H1 (cell line): Measurements from ENCODE around the gene RGL3. TPM values are rescaled to one million over a fixed set of nuclear protein-coding genes. Genes with fewer than 3 reads are reported as not detected.
A peak's percentile ranks its signal among the peaks of the same experiment; 100 is the strongest.

Experiments used
- CTCF ChIP-seq, 3 experiments: IDR thresholded peaks; 1 replicate in 2 of 3; 2 replicates in 1 of 3; pipeline versions ENCODE4 v1.5.1 to v1.6.1; 2011; ENCODE audit warnings: low read length in 3 of 3, mild to moderate bottlenecking in 3 of 3, inconsistent platforms in 2 of 3, low read depth in 1 of 3, moderate library complexity in 1 of 3; ENCODE audit not compliant: insufficient read depth in 1 of 3; ENCODE audit errors: control extremely low read depth in 1 of 3
- FOSL1 ChIP-seq: IDR thresholded peaks from 2 replicates; pipeline ENCODE4 v1.6.1; 2011; ENCODE audit warnings: mild to moderate bottlenecking, low read depth, low read length, moderate library complexity; ENCODE audit not compliant: insufficient read depth
- SP2 ChIP-seq: IDR thresholded peaks from 2 replicates; pipeline ENCODE4 v1.6.1; 2012; ENCODE audit warnings: mild to moderate bottlenecking, low read length, inconsistent platforms
- TEAD4 ChIP-seq: IDR thresholded peaks from 2 replicates; pipeline ENCODE4 v1.6.1; 2012; ENCODE audit warnings: low read depth, low read length, inconsistent platforms, mixed read lengths
- polyA plus RNA-seq, 7 experiments: library from polyadenylated mRNA; depleted of rRNA in 3 of 7; stranded (reverse) in 5 of 7; unstranded in 2 of 7; fragments of >200 nt in 5 of 7; fragments of 200-250 nt in 2 of 7; gene quantifications; 1 replicate in 5 of 7; 2 replicates in 1 of 7; 4 replicates in 1 of 7; pipeline versions ENCODE4 v1.2.1 to v1.2.3, GENCODE V29; 2011 to 2013; ENCODE audit warnings: missing spikeins in 2 of 7, mixed read lengths in 2 of 7
- total RNA-seq: library from RNA; stranded (reverse); fragmentation: NEBNext Ultra II Directional; extraction: Animal tissue kit (Norgen Biotek cat#: 25700); gene quantifications from 2 replicates; pipeline ENCODE4 v1.2.1, GENCODE V29; 2021

RGL3 gene
- total and polyA plus RNA-seq, 2 of the 8 experiments (the other 6 are each of a cell fraction or from before 2014, with no cell fraction given): 36.9 to 40.9 TPM

DNA sequence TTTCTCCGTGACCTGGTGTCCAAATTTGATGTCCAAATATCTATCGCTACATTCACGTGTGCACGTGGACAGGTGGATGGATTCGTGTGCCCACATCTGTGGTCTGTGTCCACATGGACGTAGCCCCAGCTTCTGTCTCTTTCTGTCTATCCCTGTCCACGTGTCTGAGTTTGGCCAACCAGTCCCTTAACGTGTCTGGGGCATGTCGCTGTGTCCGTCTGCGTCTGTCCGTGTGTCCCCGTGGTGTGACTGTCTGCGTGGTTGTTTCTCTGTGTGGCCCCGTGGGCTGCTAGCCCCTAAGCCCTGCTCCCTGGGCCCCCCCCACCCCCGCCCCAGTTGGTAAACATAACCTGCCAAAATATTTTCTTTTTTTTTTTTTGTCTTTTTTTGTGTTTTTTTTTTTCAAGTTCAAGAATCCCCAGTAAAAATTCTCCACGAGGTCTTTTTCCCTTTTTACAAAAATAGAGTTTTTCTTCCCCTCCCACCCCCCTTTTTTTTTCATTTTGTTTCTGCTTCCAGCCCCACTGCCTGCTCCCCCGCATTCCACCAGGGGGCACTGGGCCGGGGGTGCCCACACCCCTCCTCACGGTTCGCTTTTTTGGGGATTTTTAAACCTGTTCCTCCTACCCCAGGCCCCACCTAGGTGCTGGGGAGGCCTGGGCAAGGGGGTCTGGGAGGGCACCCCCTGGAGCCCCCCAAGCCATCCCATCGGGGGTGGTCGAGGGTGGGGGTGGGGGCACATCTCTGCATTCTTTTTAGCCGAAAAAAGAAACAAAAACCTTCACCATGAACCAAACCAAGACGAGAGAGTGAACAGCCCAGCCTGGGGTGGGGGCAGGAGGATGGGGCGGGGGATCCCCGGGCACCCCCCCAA lies 34.6 kb upstream of the RGL3 start (continued):
- no peak for TF ChIP-seq SP2
- peak; percentile 74; the same call in 1 of the 2 replicates for TF ChIP-seq TEAD4
- peak; percentile 66 to 81 (median 69) for TF ChIP-seq CTCF (IDR thresholded peaks at IDR 0.05; ENCODE audit: control extremely low read depth in 1 of 3, insufficient read depth in 1 of 3, low read depth in 1 of 3, low read length in 3 of 3)
- TF ChIP-seq FOSL1: no peak
